Measurements from ENCODE around the gene UTS2B.

GRCh38 chr3:191329654-191330529, at the start of gene UTS2B:
- TF ChIP-seq TAF1 (IDR thresholded peaks at IDR 0.05; ENCODE audit: borderline replicate concordance, insufficient read depth, low read length), result peak; percentile 49; the same call in 1 of the 2 replicates
- no peak for TF ChIP-seq REST (IDR thresholded peaks at IDR 0.05; ENCODE audit: insufficient read depth in 1 of 2, low read depth in 2 of 2, low read length in 2 of 2)
- no peak for TF ChIP-seq SIN3A (IDR thresholded peaks at IDR 0.05; ENCODE audit: borderline replicate concordance, insufficient read depth, low read length)
- TF ChIP-seq POLR2AphosphoS5 (IDR thresholded peaks at IDR 0.05; ENCODE audit: low read depth, low read length), result peak; percentile 56; the same call in 1 of the 2 replicates
- no peak for TF ChIP-seq FOXP2 (optimal IDR thresholded peaks at IDR 0.05; ENCODE audit: borderline replicate concordance, extremely low read depth, extremely low read length, insufficient read depth)

Measured in PFSK-1 (cell line).